GM12873 (cell line): Measurements from ENCODE around the gene SPINK1.

Experiments
- CTCF ChIP-seq: IDR thresholded peaks from 2 replicates; pipeline ENCODE4 v1.5.1; 2012; ENCODE audit warnings: low read depth, mild to moderate bottlenecking, moderate library complexity, low read length, control low read depth; ENCODE audit not compliant: insufficient read depth; ENCODE audit errors: missing control alignments

The SPINK1 gene

GRCh38 chr5:147788023-147788422 is 43.4 kb downstream of the SPINK1 start:
- TF ChIP-seq CTCF = no peak

GRCh38 chr5:147786142-147786541 is 45.3 kb downstream of the SPINK1 start:
- TF ChIP-seq CTCF = no peak

GRCh38 chr5:147784146-147784987 is 47.1 kb downstream of the SPINK1 start:
- TF ChIP-seq CTCF = no peak

DNA sequence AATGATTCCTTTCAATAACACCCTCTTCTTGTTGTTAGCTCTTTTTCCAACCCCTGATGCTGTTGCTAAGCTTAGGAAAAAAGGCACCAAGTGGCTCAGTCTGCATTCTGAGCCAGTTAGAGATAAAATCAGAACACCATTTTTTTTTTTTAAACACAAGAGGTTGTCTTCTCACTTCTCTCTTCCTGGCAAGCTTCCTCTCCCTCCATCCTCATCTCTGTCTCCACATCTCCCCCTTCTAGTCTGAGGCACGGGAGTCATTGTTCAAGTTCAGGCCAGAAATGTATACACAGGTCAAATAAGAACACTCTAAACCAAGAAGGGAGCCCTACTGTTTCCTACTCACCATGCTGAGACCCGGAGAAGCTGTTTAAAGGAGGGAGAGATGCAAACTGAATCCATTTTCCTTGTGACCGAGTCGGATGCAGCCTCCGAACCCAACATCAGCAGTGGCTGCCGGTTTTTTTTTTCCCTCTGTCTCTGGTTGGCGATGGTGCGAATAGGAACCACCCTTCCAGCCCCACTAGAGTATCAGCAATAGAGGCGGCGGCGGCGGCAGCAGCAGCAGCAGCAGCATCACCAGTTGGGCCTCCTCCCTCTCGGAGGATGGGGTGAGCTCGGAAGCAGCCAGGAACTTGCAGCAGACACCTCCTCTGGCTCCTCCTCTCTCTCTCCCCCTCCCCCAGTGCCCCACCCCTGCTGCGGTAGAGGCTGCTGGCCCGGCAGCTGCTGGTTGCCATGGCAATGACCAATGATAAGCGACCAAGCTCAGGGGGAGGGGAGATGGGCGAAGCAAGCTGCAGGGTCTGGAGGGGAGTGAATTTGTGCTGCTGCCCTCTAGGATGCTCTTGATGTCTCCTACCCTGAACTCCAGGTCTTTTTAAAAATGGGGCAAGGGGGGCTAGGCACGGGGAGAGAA is 49.1 kb downstream of the SPINK1 start, which contains the start of gene JAKMIP2:
Gene JAKMIP2 (minus strand): TSS at position 619 of the 919 bp plus-strand sequence. CDS start 110,922 bp downstream, outside the sequence.
- no peak for TF ChIP-seq CTCF

- no peak for TF ChIP-seq CTCF
These were observed 50.4 kb downstream of the SPINK1 start for GRCh38 chr5:147780924-147781573.

GRCh38 chr5:147779694-147780093 is 51.8 kb downstream of the SPINK1 start:
- no peak for TF ChIP-seq CTCF

DNA sequence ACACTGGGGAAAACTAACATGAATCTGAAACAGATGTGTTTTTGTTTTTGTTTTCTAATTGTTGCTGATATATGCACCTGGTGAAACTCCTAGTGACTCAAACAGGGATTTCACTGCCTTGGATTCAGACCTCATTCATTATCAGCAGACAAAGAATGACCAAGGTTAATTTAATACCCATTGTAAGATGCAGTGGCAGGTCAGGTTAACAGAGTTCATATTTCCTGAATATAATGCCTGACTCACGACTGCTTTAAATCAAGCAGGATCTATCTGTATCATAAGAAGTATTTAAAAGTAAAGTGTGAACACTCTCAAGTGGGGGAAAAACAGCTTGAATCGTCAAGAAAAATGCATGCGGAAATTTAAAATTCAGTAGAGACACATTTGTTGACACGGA is 54.5 kb downstream of the SPINK1 start:
- TF ChIP-seq CTCF = no peak
